ENCODE results near the gene MXRA5.

The MXRA5 gene

DNA sequence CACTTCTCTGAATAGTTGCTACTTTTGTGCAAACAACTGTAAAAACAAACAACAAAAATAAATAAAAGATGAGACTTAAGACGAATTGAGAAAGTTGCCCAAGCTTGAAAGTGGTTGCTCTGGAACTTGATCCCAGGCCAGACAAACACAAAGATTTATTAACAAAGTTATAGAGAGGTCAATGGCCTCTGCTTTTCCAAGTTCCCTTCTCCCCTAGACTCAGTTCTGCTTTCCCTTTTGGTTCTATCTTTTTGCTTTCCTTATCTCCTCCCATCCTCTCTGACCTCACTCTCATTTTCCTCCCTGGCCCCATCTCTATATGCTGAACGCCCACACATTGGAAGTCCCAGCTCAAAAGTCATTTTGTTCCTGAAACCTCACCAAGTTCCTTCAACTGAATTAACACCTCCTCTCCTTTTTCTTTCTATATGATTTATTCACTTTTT lies 82.7 kb downstream of the MXRA5 start:
- TF ChIP-seq, protein P1, sequence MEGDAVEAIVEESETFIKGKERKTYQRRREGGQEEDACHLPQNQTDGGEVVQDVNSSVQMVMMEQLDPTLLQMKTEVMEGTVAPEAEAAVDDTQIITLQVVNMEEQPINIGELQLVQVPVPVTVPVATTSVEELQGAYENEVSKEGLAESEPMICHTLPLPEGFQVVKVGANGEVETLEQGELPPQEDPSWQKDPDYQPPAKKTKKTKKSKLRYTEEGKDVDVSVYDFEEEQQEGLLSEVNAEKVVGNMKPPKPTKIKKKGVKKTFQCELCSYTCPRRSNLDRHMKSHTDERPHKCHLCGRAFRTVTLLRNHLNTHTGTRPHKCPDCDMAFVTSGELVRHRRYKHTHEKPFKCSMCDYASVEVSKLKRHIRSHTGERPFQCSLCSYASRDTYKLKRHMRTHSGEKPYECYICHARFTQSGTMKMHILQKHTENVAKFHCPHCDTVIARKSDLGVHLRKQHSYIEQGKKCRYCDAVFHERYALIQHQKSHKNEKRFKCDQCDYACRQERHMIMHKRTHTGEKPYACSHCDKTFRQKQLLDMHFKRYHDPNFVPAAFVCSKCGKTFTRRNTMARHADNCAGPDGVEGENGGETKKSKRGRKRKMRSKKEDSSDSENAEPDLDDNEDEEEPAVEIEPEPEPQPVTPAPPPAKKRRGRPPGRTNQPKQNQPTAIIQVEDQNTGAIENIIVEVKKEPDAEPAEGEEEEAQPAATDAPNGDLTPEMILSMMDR (IDR thresholded peaks at IDR 0.05; ENCODE audit: insufficient read depth, missing control alignments), result no peak
- no peak for FAIRE-seq
- no peak for DNase-seq (ENCODE audit: insufficient read length, low spot score)

GRCh38 chrX:3262901-3263300 lies 83.6 kb downstream of the MXRA5 start:
- no peak for FAIRE-seq
- DNase-seq (ENCODE audit: insufficient read length, low spot score), result no peak
- TF ChIP-seq, protein P1 (IDR thresholded peaks at IDR 0.05; ENCODE audit: insufficient read depth, missing control alignments), result no peak
